Caco-2 (cell line): ENCODE measurements around the gene PITRM1. TPM values are rescaled to one million over a fixed set of nuclear protein-coding genes. Genes with fewer than 3 reads are reported as not detected.

Source experiments
- BruUV-seq: library from RNA; stranded (reverse); fragments of 400-500 nt; replicated peaks from 2 replicates; lab custom pipeline; 2021; lab: Mats Ljungman, UMichigan
- CTCF ChIA-PET: fragments of 300-600 bp; sonication (Branson Sonifier 250); formaldehyde crosslinking; loops from one replicate; lab custom pipeline; 2022; ENCODE audit warnings: antibody characterized with exemption; lab: Charles Lee
- POLR2A ChIA-PET: fragments of 300-600 bp; sonication (Branson Sonifier 250); formaldehyde crosslinking; loops from one replicate; lab custom pipeline; 2022; ENCODE audit warnings: antibody characterized with exemption; lab: Charles Lee
- DNase-seq, 2 experiments: peaks; one replicate each; pipeline versions ENCODE4 v3.0.0 to v3.0.0-alpha.2; 2020 to 2022
- H3K27me3 ChIP-seq: replicated peaks from 2 replicates; pipeline ENCODE4 v1.6.0; 2011; ENCODE audit warnings: low read length; ENCODE audit not compliant: control insufficient read depth, insufficient read depth
- H3K36me3 ChIP-seq: 2 replicates; pipeline ENCODE4 v1.5.1; 2011; ENCODE audit warnings: low read length; ENCODE audit not compliant: control insufficient read depth, insufficient read depth
- H3K4me1 ChIP-seq: fragments of 250-450 bp; sonication (Bioruptor Pico); 2 replicates; pipeline ENCODE4 v1.5.1; 2020; ENCODE audit warnings: mild to moderate bottlenecking
- H3K4me3 ChIP-seq: 2 replicates; pipeline ENCODE4 v1.5.1; 2011; ENCODE audit warnings: low read depth, mild to moderate bottlenecking, control low read depth, low read length
- H3K9me3 ChIP-seq: fragments of 250-450 bp; sonication (Bioruptor Pico); 2 replicates; pipeline ENCODE4 v1.5.1; 2020; ENCODE audit warnings: mild to moderate bottlenecking, moderate library complexity
- H3K27ac Mint-ChIP-seq: one replicate; pipeline ENCODE4 v1.8.0; 2022; ENCODE audit warnings: mixed read lengths; ENCODE audit not compliant: unreplicated experiment
- H3K27me3 Mint-ChIP-seq: one replicate; pipeline ENCODE4 v1.8.0; 2022; ENCODE audit warnings: mixed read lengths; ENCODE audit not compliant: insufficient read depth, unreplicated experiment
- H3K36me3 Mint-ChIP-seq: one replicate; pipeline ENCODE4 v1.8.0; 2022; ENCODE audit warnings: mild to moderate bottlenecking, mixed read lengths; ENCODE audit not compliant: insufficient read depth, unreplicated experiment
- H3K4me1 Mint-ChIP-seq: one replicate; pipeline ENCODE4 v1.8.0; 2022; ENCODE audit warnings: low read depth, mixed read lengths; ENCODE audit not compliant: unreplicated experiment
- H3K4me3 Mint-ChIP-seq: one replicate; pipeline ENCODE4 v1.8.0; 2022; ENCODE audit warnings: mild to moderate bottlenecking, moderate library complexity, mixed read lengths; ENCODE audit not compliant: unreplicated experiment
- H3K9me3 Mint-ChIP-seq: one replicate; pipeline ENCODE4 v1.8.0; 2022; ENCODE audit warnings: mixed read lengths; ENCODE audit not compliant: unreplicated experiment
- intact Hi-C: fragments of 100-400 bp; cut with micrococcal nuclease; formaldehyde crosslinking; loops from one replicate; pipeline ENCODE4 v1.10.0; 2022; ENCODE audit not compliant: unreplicated experiment
- total RNA-seq: library from RNA; stranded (reverse); gene quantifications from 2 replicates; pipeline ENCODE4 v1.2.3, GENCODE V29; 2022
- TF ChIP-seq, protein P1 (sequence below), 2 experiments: fragments of 200-600 bp in 1 of 2; IDR thresholded peaks; 1 replicate in 1 of 2; 2 replicates in 1 of 2; pipeline versions ENCODE4 v1.5.1 to v1.8.0; 2011 to 2022; ENCODE audit warnings: antibody characterized with exemption in 1 of 2, control low read depth in 1 of 2, inconsistent platforms in 1 of 2, low read depth in 1 of 2, low read length in 1 of 2, mild to moderate bottlenecking in 1 of 2, moderate library complexity in 1 of 2; ENCODE audit not compliant: insufficient read depth in 1 of 2, severe bottlenecking in 1 of 2, unreplicated experiment in 1 of 2

The PITRM1 gene
- total RNA-seq, 1 experiment from 2014 or later = 80.5 TPM

DNA sequence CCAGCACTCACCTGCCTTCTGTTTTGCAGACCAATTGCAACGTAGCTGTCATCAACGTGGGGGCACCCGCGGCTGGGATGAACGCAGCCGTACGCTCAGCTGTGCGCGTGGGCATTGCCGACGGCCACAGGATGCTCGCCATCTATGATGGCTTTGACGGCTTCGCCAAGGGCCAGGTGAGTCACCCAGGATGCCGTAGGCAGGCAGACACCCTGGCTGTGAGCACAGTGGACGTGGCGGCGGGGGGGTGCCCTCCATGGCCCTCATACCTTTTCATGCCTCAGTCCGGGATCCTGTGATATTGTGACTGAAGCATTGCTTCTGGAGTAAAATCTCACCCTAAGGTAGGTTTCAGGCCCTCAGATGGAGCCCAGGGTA is 59.2 kb downstream of the PITRM1 start:
- H3K4me3 ChIP-seq = no peak overlapping the region
- no peaks in the 10 kb centered on the region for H3K4me1 Mint-ChIP-seq
- POLR2A ChIA-PET = no interaction called here
- H3K9me3 ChIP-seq = no peaks in the 10 kb centered on the region
- TF ChIP-seq, protein P1, sequence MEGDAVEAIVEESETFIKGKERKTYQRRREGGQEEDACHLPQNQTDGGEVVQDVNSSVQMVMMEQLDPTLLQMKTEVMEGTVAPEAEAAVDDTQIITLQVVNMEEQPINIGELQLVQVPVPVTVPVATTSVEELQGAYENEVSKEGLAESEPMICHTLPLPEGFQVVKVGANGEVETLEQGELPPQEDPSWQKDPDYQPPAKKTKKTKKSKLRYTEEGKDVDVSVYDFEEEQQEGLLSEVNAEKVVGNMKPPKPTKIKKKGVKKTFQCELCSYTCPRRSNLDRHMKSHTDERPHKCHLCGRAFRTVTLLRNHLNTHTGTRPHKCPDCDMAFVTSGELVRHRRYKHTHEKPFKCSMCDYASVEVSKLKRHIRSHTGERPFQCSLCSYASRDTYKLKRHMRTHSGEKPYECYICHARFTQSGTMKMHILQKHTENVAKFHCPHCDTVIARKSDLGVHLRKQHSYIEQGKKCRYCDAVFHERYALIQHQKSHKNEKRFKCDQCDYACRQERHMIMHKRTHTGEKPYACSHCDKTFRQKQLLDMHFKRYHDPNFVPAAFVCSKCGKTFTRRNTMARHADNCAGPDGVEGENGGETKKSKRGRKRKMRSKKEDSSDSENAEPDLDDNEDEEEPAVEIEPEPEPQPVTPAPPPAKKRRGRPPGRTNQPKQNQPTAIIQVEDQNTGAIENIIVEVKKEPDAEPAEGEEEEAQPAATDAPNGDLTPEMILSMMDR (IDR thresholded peaks at IDR 0.05; ENCODE audit: insufficient read depth in 1 of 2, low read depth in 1 of 2, low read length in 1 of 2, severe bottlenecking in 1 of 2, unreplicated experiment in 1 of 2) = no peak
- intact Hi-C loops = no loop called here
- H3K27me3 Mint-ChIP-seq = no peaks in the 10 kb centered on the region
- no peak overlapping the region for H3K4me3 Mint-ChIP-seq
- H3K9me3 Mint-ChIP-seq = no peaks in the 10 kb centered on the region
- peaks cover 96% of the 10 kb centered on the region for H3K36me3 Mint-ChIP-seq
- H3K27me3 ChIP-seq = no peaks in the 10 kb centered on the region
- no peak overlapping the region for H3K27ac Mint-ChIP-seq
- H3K36me3 ChIP-seq = peaks cover 17% of the 10 kb centered on the region
- DNase-seq = no peak
- CTCF ChIA-PET = no interaction called here
- no peaks in the 10 kb centered on the region for H3K4me1 ChIP-seq
- no TSS peak for BruUV-seq

DNA sequence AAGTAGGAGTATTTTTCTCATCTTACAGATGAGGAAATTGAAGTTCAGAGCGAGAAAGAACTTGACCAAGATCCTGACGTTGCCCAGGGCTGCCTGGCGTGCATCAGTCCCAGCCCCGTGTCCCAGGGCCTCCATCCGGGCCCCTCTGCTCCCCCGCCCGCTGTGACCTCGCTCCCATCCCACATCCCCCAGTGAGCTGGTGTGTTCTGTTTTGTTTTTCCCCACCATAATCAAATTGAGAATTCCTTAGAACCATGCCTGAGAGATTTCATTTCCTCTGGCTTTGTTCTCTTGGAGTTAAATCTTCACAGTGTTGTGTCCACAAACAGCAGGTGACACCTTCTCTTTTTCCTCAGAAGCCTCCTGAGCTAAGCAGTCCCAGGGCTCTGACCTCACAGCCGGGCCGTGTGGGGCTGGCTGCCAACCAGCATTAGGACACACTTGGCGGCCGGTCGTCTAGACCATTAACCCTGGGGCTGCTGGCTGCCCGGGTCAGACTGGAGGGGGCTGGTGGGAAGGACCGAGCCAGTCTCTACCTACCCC is 60.9 kb downstream of the PITRM1 start:
- Mint-ChIP-seq H3K36me3 (peaks cover 95% of the 10 kb centered on the region), H3K27ac (no peak overlapping the region), H3K9me3 (no peaks in the 10 kb centered on the region), H3K4me1 (no peaks in the 10 kb centered on the region), H3K27me3 (no peaks in the 10 kb centered on the region), H3K4me3 (no peak overlapping the region)
- H3K4me3 ChIP-seq = no peak overlapping the region
- H3K36me3 ChIP-seq = peaks cover 17% of the 10 kb centered on the region
- ChIA-PET CTCF (no interaction called here), POLR2A (no interaction called here)
- intact Hi-C loops = no loop called here
- H3K9me3 ChIP-seq = no peaks in the 10 kb centered on the region
- no peaks in the 10 kb centered on the region for H3K27me3 ChIP-seq
- no peaks in the 10 kb centered on the region for H3K4me1 ChIP-seq
- TF ChIP-seq, protein P1 (IDR thresholded peaks at IDR 0.05; ENCODE audit: insufficient read depth in 1 of 2, low read depth in 1 of 2, low read length in 1 of 2, severe bottlenecking in 1 of 2, unreplicated experiment in 1 of 2) = no peak
- no peak for DNase-seq
- no TSS peak for BruUV-seq

DNA sequence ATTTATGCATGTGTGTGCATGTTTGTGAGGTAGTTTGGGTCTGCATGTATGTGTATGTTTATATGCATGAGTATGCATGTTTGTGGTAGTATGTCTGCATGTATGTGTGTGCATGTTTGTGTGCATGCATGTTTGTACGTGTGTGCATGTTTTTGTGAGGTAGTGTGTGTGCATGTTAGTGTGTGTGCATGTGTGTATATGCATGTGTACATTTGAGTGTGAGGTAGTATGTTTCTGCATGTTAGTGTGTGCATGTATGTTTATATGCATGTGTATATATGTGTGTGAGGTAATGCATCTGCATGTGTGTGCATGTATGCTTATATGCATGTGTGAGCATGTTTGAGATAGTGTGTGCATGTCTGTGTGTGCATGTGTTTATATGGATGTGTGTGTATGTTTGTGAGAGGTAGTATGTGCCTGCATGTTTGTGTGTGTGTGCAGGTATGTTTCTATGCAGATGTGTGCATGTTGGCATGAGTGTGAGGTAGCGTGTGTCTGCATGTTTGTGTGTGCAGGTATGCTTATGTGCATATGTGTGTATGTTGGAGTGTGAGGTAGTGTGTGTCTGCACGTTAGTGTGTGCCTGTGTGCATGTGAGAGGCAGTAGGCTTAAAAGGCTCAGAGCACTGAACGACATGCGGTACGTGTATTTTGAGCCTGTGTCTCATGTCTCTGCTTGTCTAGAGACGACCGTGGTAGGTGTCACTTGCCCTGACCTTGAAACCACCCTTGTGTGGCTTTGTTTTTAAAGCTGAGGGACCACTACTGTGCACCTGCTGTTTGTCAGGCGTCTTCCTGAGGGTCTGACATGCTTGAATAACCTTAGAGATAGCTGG is 61.6 kb downstream of the PITRM1 start:
- no peak overlapping the region for H3K4me3 Mint-ChIP-seq
- H3K4me3 ChIP-seq = no peak overlapping the region
- H3K27ac Mint-ChIP-seq = no peak overlapping the region
- peaks cover 88% of the 10 kb centered on the region for H3K36me3 Mint-ChIP-seq
- peaks cover 17% of the 10 kb centered on the region for H3K36me3 ChIP-seq
- TF ChIP-seq, protein P1 (IDR thresholded peaks at IDR 0.05; ENCODE audit: insufficient read depth in 1 of 2, low read depth in 1 of 2, low read length in 1 of 2, severe bottlenecking in 1 of 2, unreplicated experiment in 1 of 2) = no peak
- no peak for DNase-seq
- no peaks in the 10 kb centered on the region for H3K4me1 Mint-ChIP-seq
- intact Hi-C loops = no loop called here
- CTCF ChIA-PET = no interaction called here
- H3K27me3 ChIP-seq = no peaks in the 10 kb centered on the region
- H3K4me1 ChIP-seq = no peaks in the 10 kb centered on the region
- no peaks in the 10 kb centered on the region for H3K27me3 Mint-ChIP-seq
- H3K9me3 Mint-ChIP-seq = no peaks in the 10 kb centered on the region
- POLR2A ChIA-PET = no interaction called here
- BruUV-seq = no TSS peak
- H3K9me3 ChIP-seq = no peaks in the 10 kb centered on the region
